Superior temporal gyrus (tissue), 1 donor: Measurements from ENCODE around the gene ARHGAP15.
A peak's percentile ranks its signal among the peaks of the same experiment; 100 is the strongest.

ENCODE experiments used
- DNase-seq: peaks from one replicate; pipeline ENCODE4 v3.0.0-alpha.2; 2016; ENCODE audit errors: extremely low spot score

Gene ARHGAP15

GRCh38 chr2:143225931-143226330 lies 96.7 kb downstream of the ARHGAP15 start:
- DNase-seq = no peak

- no peak for DNase-seq
Observed at GRCh38 chr2:143226714-143227541, 97.7 kb downstream of the ARHGAP15 start.

- DNase-seq = no peak
Observed at GRCh38 chr2:143229411-143229810, 100.2 kb downstream of the ARHGAP15 start.

- DNase-seq = no peak
Observed at GRCh38 chr2:143229952-143230351, 100.7 kb downstream of the ARHGAP15 start.

- DNase-seq = no peak
Observed at GRCh38 chr2:143230506-143231253, 101.5 kb downstream of the ARHGAP15 start.

GRCh38 chr2:143231254-143231645 lies 102.0 kb downstream of the ARHGAP15 start:
- no peak for DNase-seq

GRCh38 chr2:143237146-143237777 lies 108.0 kb downstream of the ARHGAP15 start:
- DNase-seq = no peak

GRCh38 chr2:143241403-143242088 lies 112.3 kb downstream of the ARHGAP15 start:
- DNase-seq = no peak

GRCh38 chr2:143246246-143246645 lies 117.0 kb downstream of the ARHGAP15 start:
- DNase-seq = no peak

- no peak for DNase-seq
Observed at GRCh38 chr2:143246815-143247744, 117.9 kb downstream of the ARHGAP15 start.

GRCh38 chr2:143248631-143249030 lies 119.4 kb downstream of the ARHGAP15 start:
- DNase-seq = no peak

GRCh38 chr2:143251681-143252080 lies 122.5 kb downstream of the ARHGAP15 start:
- DNase-seq = no peak

GRCh38 chr2:143252138-143252907 lies 123.1 kb downstream of the ARHGAP15 start:
- no peak for DNase-seq

- DNase-seq = no peak
Observed at GRCh38 chr2:143254110-143254509, 124.9 kb downstream of the ARHGAP15 start.

- no peak for DNase-seq
Observed at GRCh38 chr2:143255086-143255485, 125.9 kb downstream of the ARHGAP15 start.

- no peak for DNase-seq
Observed at GRCh38 chr2:143255899-143256298, 126.7 kb downstream of the ARHGAP15 start.

- no peak for DNase-seq
Observed at GRCh38 chr2:143258126-143258892, 129.1 kb downstream of the ARHGAP15 start.

GRCh38 chr2:143259368-143259958 lies 130.2 kb downstream of the ARHGAP15 start:
- DNase-seq = peak; percentile 91

- DNase-seq = no peak
Observed at GRCh38 chr2:143261986-143262385, 132.8 kb downstream of the ARHGAP15 start.
